K562 (cell line): ENCODE measurements around the gene NXF3. TPM values are rescaled to one million over a fixed set of nuclear protein-coding genes. Genes with fewer than 3 reads are reported as not detected.

Source experiments
- ARHGAP35 ChIP-seq: fragments of 450-650 bp; IDR thresholded peaks from 2 replicates; pipeline ENCODE4 v1.6.1; 2018; ENCODE audit not compliant: partially characterized antibody
- CREM ChIP-seq: IDR thresholded peaks from 2 replicates; pipeline ENCODE4 v1.6.1; 2014; ENCODE audit warnings: antibody characterized with exemption, low read depth
- CXXC5 ChIP-seq: fragments of 250-450 bp; sonication (Bioruptor Pico); IDR thresholded peaks from 2 replicates; pipeline ENCODE4 v1.8.0; 2022; ENCODE audit warnings: inconsistent platforms, mild to moderate bottlenecking, moderate library complexity
- ELF4 ChIP-seq: fragments of 450-650 bp; formaldehyde crosslinking; IDR thresholded peaks from 2 replicates; pipeline ENCODE4 v1.4.0; 2022; ENCODE audit warnings: missing genetic modification characterization
- ESRRA ChIP-seq: fragments of 450-650 bp; IDR thresholded peaks from 2 replicates; pipeline ENCODE4 v1.6.1; 2014; ENCODE audit warnings: low read depth, mild to moderate bottlenecking, moderate library complexity, borderline replicate concordance
- ETS2 ChIP-seq: IDR thresholded peaks from 2 replicates; pipeline ENCODE4 v1.6.1; 2016; ENCODE audit warnings: borderline replicate concordance, missing genetic modification characterization, mild to moderate bottlenecking, moderate library complexity, missing compliant biosample characterization; ENCODE audit not compliant: poor library complexity, severe bottlenecking
- GTF2A2 ChIP-seq: IDR thresholded peaks from 2 replicates; pipeline ENCODE4 v1.6.1; 2016; ENCODE audit warnings: mild to moderate bottlenecking, missing genetic modification characterization, missing compliant biosample characterization
- IRF2 ChIP-seq: sonication (generic); formaldehyde crosslinking; IDR thresholded peaks from 2 replicates; pipeline ENCODE4 v1.8.1; 2022; ENCODE audit warnings: mild to moderate bottlenecking, missing genetic modification reagents
- NCOA1 ChIP-seq: fragments of 450-650 bp; IDR thresholded peaks from 2 replicates; pipeline ENCODE4 v1.6.1; 2016; ENCODE audit warnings: low read depth
- RBM14 ChIP-seq: fragments of 200-400 bp; formaldehyde crosslinking; IDR thresholded peaks from 2 replicates; pipeline ENCODE4 v1.6.1; 2018; ENCODE audit warnings: low read depth, mild to moderate bottlenecking, low read length, moderate library complexity, borderline replicate concordance; ENCODE audit not compliant: insufficient read depth
- SIN3A ChIP-seq, 2 experiments: fragments of 150-350 bp in 1 of 2; IDR thresholded peaks; 2 replicates each; pipeline ENCODE4 v1.6.1; 2011 to 2016; ENCODE audit warnings: borderline replicate concordance in 2 of 2, low read depth in 2 of 2, low read length in 2 of 2, mild to moderate bottlenecking in 2 of 2, moderate library complexity in 2 of 2; ENCODE audit not compliant: control insufficient read depth in 1 of 2
- SIX5 ChIP-seq, 2 experiments: IDR thresholded peaks; 2 replicates each; pipeline ENCODE4 v1.6.1; 2011; ENCODE audit warnings: low read length in 2 of 2, borderline replicate concordance in 1 of 2, low read depth in 1 of 2, mild to moderate bottlenecking in 1 of 2, moderate library complexity in 1 of 2; ENCODE audit not compliant: insufficient read depth in 1 of 2
- SLC30A9 ChIP-seq: fragments of 250-450 bp; sonication (Bioruptor Pico); IDR thresholded peaks from 2 replicates; pipeline ENCODE4 v1.8.0; 2022; ENCODE audit warnings: mild to moderate bottlenecking, moderate library complexity
- SMARCE1 ChIP-seq: fragments of 450-650 bp; IDR thresholded peaks from 2 replicates; pipeline ENCODE4 v1.7.1; 2016; ENCODE audit warnings: mild to moderate bottlenecking
- SRSF1 ChIP-seq: fragments of 200-400 bp; formaldehyde crosslinking; IDR thresholded peaks from 2 replicates; pipeline ENCODE4 v1.6.1; 2017; ENCODE audit warnings: mild to moderate bottlenecking, low read depth, low read length, moderate library complexity
- TEAD1 ChIP-seq, 2 experiments: fragments of 450-650 bp in 1 of 2; sonication (generic) in 1 of 2; formaldehyde crosslinking; IDR thresholded peaks; 2 replicates each; pipeline versions ENCODE4 v1.4.0 to v1.8.0; 2020 to 2022; ENCODE audit warnings: mild to moderate bottlenecking in 2 of 2, missing genetic modification reagents in 1 of 2
- ZNF324 ChIP-seq: fragments of 250-450 bp; sonication (Bioruptor Pico); IDR thresholded peaks from 2 replicates; pipeline ENCODE4 v1.4.0; 2020; ENCODE audit warnings: mild to moderate bottlenecking
- ZNF444 ChIP-seq: fragments of 250-450 bp; sonication (Bioruptor Pico); IDR thresholded peaks from 2 replicates; pipeline ENCODE4 v1.4.0; 2020; ENCODE audit warnings: mild to moderate bottlenecking, moderate library complexity
- polyA plus RNA-seq, 8 experiments: library from polyadenylated mRNA; depleted of rRNA in 4 of 8; stranded (reverse) in 5 of 8; unstranded in 3 of 8; fragments of >200 nt; fragmentation: Nextera tagmentation in 2 of 8; fragmentation: Illumina TruSeq in 1 of 8; extraction: Ambion mirVana in 2 of 8; extraction: Trizol in 1 of 8; gene quantifications; 2 replicates each; pipeline versions ENCODE4 v1.2.1 to v1.2.3, GENCODE V29; 2011 to 2014; ENCODE audit warnings: inconsistent platforms in 1 of 8, missing spikeins in 1 of 8
- total RNA-seq, 7 experiments: library from RNA; depleted of rRNA in 6 of 7; stranded (reverse); fragments of >200 nt in 6 of 7; fragmentation: Illumina TruSeq in 2 of 7; extraction: Trizol in 2 of 7; gene quantifications; 2 replicates each; pipeline versions ENCODE4 v1.2.1 to v1.2.3, GENCODE V29; 2011 to 2021; ENCODE audit warnings: low replicate concordance in 1 of 7
- TF ChIP-seq, protein P1 (sequence below): fragments of 200-800 bp; sonication (Bioruptor generic); IDR thresholded peaks from 2 replicates; pipeline ENCODE4 v1.6.1; 2016; ENCODE audit warnings: missing genetic modification characterization, missing compliant biosample characterization
- TF ChIP-seq, protein P2 (sequence below): sonication (generic); formaldehyde crosslinking; IDR thresholded peaks from 2 replicates; pipeline ENCODE4 v1.8.0; 2022; ENCODE audit warnings: mild to moderate bottlenecking, low read depth, missing genetic modification reagents

NXF3 gene
- total and polyA plus RNA-seq, 9 of the 15 experiments (the other 6 are each of a cell fraction or from before 2014, with no cell fraction given) = 0.18 to 0.40 (median 0.28) TPM; not detected in 2

GRCh38 chrX:103101299-103102042 is 8.5 kb upstream of the NXF3 start (continued):
- TF ChIP-seq, protein P1, sequence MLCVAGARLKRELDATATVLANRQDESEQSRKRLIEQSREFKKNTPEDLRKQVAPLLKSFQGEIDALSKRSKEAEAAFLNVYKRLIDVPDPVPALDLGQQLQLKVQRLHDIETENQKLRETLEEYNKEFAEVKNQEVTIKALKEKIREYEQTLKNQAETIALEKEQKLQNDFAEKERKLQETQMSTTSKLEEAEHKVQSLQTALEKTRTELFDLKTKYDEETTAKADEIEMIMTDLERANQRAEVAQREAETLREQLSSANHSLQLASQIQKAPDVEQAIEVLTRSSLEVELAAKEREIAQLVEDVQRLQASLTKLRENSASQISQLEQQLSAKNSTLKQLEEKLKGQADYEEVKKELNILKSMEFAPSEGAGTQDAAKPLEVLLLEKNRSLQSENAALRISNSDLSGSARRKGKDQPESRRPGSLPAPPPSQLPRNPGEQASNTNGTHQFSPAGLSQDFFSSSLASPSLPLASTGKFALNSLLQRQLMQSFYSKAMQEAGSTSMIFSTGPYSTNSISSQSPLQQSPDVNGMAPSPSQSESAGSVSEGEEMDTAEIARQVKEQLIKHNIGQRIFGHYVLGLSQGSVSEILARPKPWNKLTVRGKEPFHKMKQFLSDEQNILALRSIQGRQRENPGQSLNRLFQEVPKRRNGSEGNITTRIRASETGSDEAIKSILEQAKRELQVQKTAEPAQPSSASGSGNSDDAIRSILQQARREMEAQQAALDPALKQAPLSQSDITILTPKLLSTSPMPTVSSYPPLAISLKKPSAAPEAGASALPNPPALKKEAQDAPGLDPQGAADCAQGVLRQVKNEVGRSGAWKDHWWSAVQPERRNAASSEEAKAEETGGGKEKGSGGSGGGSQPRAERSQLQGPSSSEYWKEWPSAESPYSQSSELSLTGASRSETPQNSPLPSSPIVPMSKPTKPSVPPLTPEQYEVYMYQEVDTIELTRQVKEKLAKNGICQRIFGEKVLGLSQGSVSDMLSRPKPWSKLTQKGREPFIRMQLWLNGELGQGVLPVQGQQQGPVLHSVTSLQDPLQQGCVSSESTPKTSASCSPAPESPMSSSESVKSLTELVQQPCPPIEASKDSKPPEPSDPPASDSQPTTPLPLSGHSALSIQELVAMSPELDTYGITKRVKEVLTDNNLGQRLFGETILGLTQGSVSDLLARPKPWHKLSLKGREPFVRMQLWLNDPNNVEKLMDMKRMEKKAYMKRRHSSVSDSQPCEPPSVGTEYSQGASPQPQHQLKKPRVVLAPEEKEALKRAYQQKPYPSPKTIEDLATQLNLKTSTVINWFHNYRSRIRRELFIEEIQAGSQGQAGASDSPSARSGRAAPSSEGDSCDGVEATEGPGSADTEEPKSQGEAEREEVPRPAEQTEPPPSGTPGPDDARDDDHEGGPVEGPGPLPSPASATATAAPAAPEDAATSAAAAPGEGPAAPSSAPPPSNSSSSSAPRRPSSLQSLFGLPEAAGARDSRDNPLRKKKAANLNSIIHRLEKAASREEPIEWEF (CRISPR knock-in tag) = no peak
- TF ChIP-seq TEAD1 (CRISPR knock-in tag; IDR thresholded peaks at IDR 0.05) = peak; percentile 95 to 98
- TF ChIP-seq SLC30A9 (CRISPR knock-in tag) = no peak
- peak; percentile 96 for TF ChIP-seq SMARCE1
- TF ChIP-seq ELF4 (CRISPR knock-in tag) = 0 out of 2 replicates have a peak, but pooled peaks have one; percentile 59
- TF ChIP-seq NCOA1 = peak; percentile 87
- TF ChIP-seq SIN3A (IDR thresholded peaks at IDR 0.05; ENCODE audit: borderline replicate concordance in 2 of 2, control insufficient read depth in 1 of 2, low read depth in 2 of 2, low read length in 2 of 2) = no peak
- no peak for TF ChIP-seq SRSF1
- TF ChIP-seq SIX5 (IDR thresholded peaks at IDR 0.05; ENCODE audit: borderline replicate concordance in 1 of 2, insufficient read depth in 1 of 2, low read depth in 1 of 2, low read length in 2 of 2) = no peak
- no peak for TF ChIP-seq RBM14
- TF ChIP-seq, protein P2, sequence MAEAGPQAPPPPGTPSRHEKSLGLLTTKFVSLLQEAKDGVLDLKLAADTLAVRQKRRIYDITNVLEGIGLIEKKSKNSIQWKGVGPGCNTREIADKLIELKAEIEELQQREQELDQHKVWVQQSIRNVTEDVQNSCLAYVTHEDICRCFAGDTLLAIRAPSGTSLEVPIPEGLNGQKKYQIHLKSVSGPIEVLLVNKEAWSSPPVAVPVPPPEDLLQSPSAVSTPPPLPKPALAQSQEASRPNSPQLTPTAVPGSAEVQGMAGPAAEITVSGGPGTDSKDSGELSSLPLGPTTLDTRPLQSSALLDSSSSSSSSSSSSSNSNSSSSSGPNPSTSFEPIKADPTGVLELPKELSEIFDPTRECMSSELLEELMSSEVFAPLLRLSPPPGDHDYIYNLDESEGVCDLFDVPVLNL (CRISPR knock-in tag) = no peak
- no peak for TF ChIP-seq ZNF444 (CRISPR knock-in tag)
- 0 out of 2 replicates have a peak, but pooled peaks have one; percentile 32 for TF ChIP-seq ESRRA
- peak; percentile 77 for TF ChIP-seq CXXC5
- peak; percentile 21; the same call in 1 of the 2 replicates for TF ChIP-seq CREM
- TF ChIP-seq ZNF324 (CRISPR knock-in tag) = no peak
- TF ChIP-seq IRF2 (CRISPR knock-in tag) = no peak
- no peak for TF ChIP-seq GTF2A2 (tag)
- TF ChIP-seq ARHGAP35 = no peak
- no peak for TF ChIP-seq ETS2 (tag)
